Measurements from ENCODE around the gene PGAM5. TPM values are rescaled to one million over a fixed set of nuclear protein-coding genes. Genes with fewer than 3 reads are reported as not detected.

PGAM5 gene
- total RNA-seq, 2 donors from 2014 or later, result 33.3 to 85.6 TPM

- TF ChIP-seq CTCF (IDR thresholded peaks at IDR 0.05), result no peak
- H3K27ac ChIP-seq, result no peak overlapping the region
- H3K36me3 ChIP-seq, result no peaks in the 10 kb centered on the region
- no peak overlapping the region for H3K9ac ChIP-seq (ENCODE audit: low read depth in 2 of 2, low read length in 2 of 2)
- no peak overlapping the region for H3K4me3 ChIP-seq
- intact Hi-C loops (cut with DNase I), result no loop called here
- no peaks in the 10 kb centered on the region for H3K4me1 ChIP-seq
- H3K27me3 ChIP-seq, result no peaks in the 10 kb centered on the region
- no peak for DNase-seq
- H3K9me3 ChIP-seq, result no peaks in the 10 kb centered on the region
Observed at GRCh38 chr12:132707241-132707640, 3.4 kb upstream of the PGAM5 start.

GRCh38 chr12:132708150-132708549 lies 2.5 kb upstream of the PGAM5 start:
- no peak overlapping the region for H3K9ac ChIP-seq (ENCODE audit: low read depth in 2 of 2, low read length in 2 of 2)
- no peak overlapping the region for H3K27ac ChIP-seq
- H3K27me3 ChIP-seq, result no peaks in the 10 kb centered on the region
- intact Hi-C loops (cut with DNase I), result no loop called here
- no peak for TF ChIP-seq CTCF (IDR thresholded peaks at IDR 0.05)
- no peaks in the 10 kb centered on the region for H3K36me3 ChIP-seq
- H3K4me1 ChIP-seq, result no peaks in the 10 kb centered on the region
- no peak overlapping the region for H3K4me3 ChIP-seq
- no peak for DNase-seq
- H3K9me3 ChIP-seq, result no peaks in the 10 kb centered on the region

- peak; percentile 34 for DNase-seq
- peak overlapping the region; percentile 91 to 98 for H3K9ac ChIP-seq (ENCODE audit: low read depth in 2 of 2, low read length in 2 of 2)
- no peak for TF ChIP-seq CTCF (IDR thresholded peaks at IDR 0.05)
- H3K4me1 ChIP-seq, result no peaks in the 10 kb centered on the region
- H3K9me3 ChIP-seq, result no peaks in the 10 kb centered on the region
- intact Hi-C loops (cut with DNase I), result no loop called here
- peak overlapping the region; percentile 95 for H3K4me3 ChIP-seq
- no peaks in the 10 kb centered on the region for H3K36me3 ChIP-seq
- H3K27ac ChIP-seq, result peak overlapping the region; percentile 85
- no peaks in the 10 kb centered on the region for H3K27me3 ChIP-seq
Observed at GRCh38 chr12:132710043-132710404, 618 bp upstream of the PGAM5 start.

GRCh38 chr12:132711080-132711843 lies 620 bp downstream of the PGAM5 start:
- no peaks in the 10 kb centered on the region for H3K9me3 ChIP-seq
- no peaks in the 10 kb centered on the region for H3K4me1 ChIP-seq
- H3K27ac ChIP-seq, result peak overlapping the region; percentile 85
- H3K27me3 ChIP-seq, result no peaks in the 10 kb centered on the region
- peak overlapping the region; percentile 95 for H3K4me3 ChIP-seq
- intact Hi-C loops (cut with DNase I), result no loop called here
- peak; percentile 38 for DNase-seq
- peak overlapping the region in 1 of 2 donors; percentile 91 for H3K9ac ChIP-seq (ENCODE audit: low read depth in 2 of 2, low read length in 2 of 2)
- no peak for TF ChIP-seq CTCF (IDR thresholded peaks at IDR 0.05)
- H3K36me3 ChIP-seq, result no peaks in the 10 kb centered on the region

- H3K27ac ChIP-seq, result no peak overlapping the region
- no peak for TF ChIP-seq CTCF (IDR thresholded peaks at IDR 0.05)
- peaks cover 6% of the 10 kb centered on the region for H3K36me3 ChIP-seq
- H3K9me3 ChIP-seq, result no peaks in the 10 kb centered on the region
- H3K27me3 ChIP-seq, result no peaks in the 10 kb centered on the region
- intact Hi-C loops (cut with DNase I), result no loop called here
- no peak overlapping the region for H3K4me3 ChIP-seq
- no peak for DNase-seq
- H3K4me1 ChIP-seq, result no peaks in the 10 kb centered on the region
- no peak overlapping the region for H3K9ac ChIP-seq (ENCODE audit: low read depth in 2 of 2, low read length in 2 of 2)
Observed at GRCh38 chr12:132713123-132713522, 2.5 kb downstream of the PGAM5 start.
